B cell (primary cell): ENCODE results near the gene MICAL3. TPM values are rescaled to one million over a fixed set of nuclear protein-coding genes. Genes with fewer than 3 reads are reported as not detected.

Experiments used
- ATAC-seq: fragments of 200-7000 bp; cut with Tn5 transposase; one replicate; pipeline ENCODE4 v1.10.0; 2021; ENCODE audit warnings: low read depth, mild to moderate bottlenecking, moderate number of reproducible peaks, moderate library complexity
- CTCF ChIA-PET: fragments of 350-600 bp; sonication (Branson Sonifier 250); formaldehyde crosslinking; loops from one replicate; lab custom pipeline; 2021; ENCODE audit warnings: antibody characterized with exemption, inconsistent platforms; lab: Charles Lee
- POLR2A ChIA-PET: fragments of 350-600 bp; sonication (Branson Sonifier 250); formaldehyde crosslinking; loops from one replicate; lab custom pipeline; 2021; ENCODE audit warnings: antibody characterized with exemption; lab: Charles Lee
- DNase-seq: peaks from one replicate; pipeline ENCODE4 v3.0.0; 2013
- H2AFZ ChIP-seq: 2 replicates; pipeline ENCODE4 v1.6.1; 2012; ENCODE audit warnings: mild to moderate bottlenecking, low read depth, low read length; ENCODE audit not compliant: insufficient read depth, poor library complexity, severe bottlenecking
- H3K27ac ChIP-seq, 2 donors: 1 replicate in 1 of 2; 2 replicates in 1 of 2; pipeline ENCODE4 v1.5.1; 2012 to 2013; ENCODE audit warnings: low read length in 2 of 2, mild to moderate bottlenecking in 2 of 2, moderate library complexity in 1 of 2
- H3K27me3 ChIP-seq, 4 experiments: fragments of 200-600 bp in 1 of 4; sonication (generic) in 1 of 4; replicated peaks in 1 of 4; 1 replicate in 2 of 4; 2 replicates in 2 of 4; pipeline versions ENCODE4 v1.6.1 to v1.7.0; 2013 to 2016; ENCODE audit warnings: low read length in 3 of 4, mild to moderate bottlenecking in 2 of 4, mixed read lengths in 1 of 4, moderate library complexity in 1 of 4; ENCODE audit not compliant: insufficient read depth in 4 of 4, control insufficient read depth in 3 of 4; ENCODE audit errors: control extremely low read depth in 1 of 4
- H3K36me3 ChIP-seq, 2 experiments: replicated peaks in 1 of 2; 1 replicate in 1 of 2; 2 replicates in 1 of 2; pipeline versions ENCODE4 v1.6.1 to v1.7.1; 2013; ENCODE audit warnings: low read length in 1 of 2; ENCODE audit not compliant: insufficient read depth in 2 of 2, control insufficient read depth in 1 of 2; ENCODE audit errors: control extremely low read depth in 1 of 2, extremely low read depth in 1 of 2
- H3K4me1 ChIP-seq, 2 donors: fragments of 200-600 bp in 1 of 2; sonication (generic) in 1 of 2; 1 replicate in 1 of 2; 2 replicates in 1 of 2; pipeline versions ENCODE4 v1.5.1 to v1.6.1; 2013 to 2017; ENCODE audit warnings: low read length in 2 of 2; ENCODE audit not compliant: control insufficient read depth in 2 of 2, insufficient read depth in 2 of 2
- H3K4me2 ChIP-seq: replicated peaks from 2 replicates; pipeline ENCODE3; 2012; ENCODE audit warnings: mild to moderate bottlenecking, low read depth, low read length; ENCODE audit not compliant: poor library complexity, severe bottlenecking
- H3K4me3 ChIP-seq, 5 experiments: fragments of 200-600 bp in 1 of 5; sonication (generic) in 1 of 5; 1 replicate in 3 of 5; 2 replicates in 2 of 5; pipeline versions ENCODE4 v1.5.1 to v1.7.0; 2011 to 2016; ENCODE audit warnings: low read length in 4 of 5, mild to moderate bottlenecking in 4 of 5, low read depth in 2 of 5, control low read depth in 1 of 5, moderate library complexity in 1 of 5; ENCODE audit not compliant: insufficient read depth in 1 of 5; ENCODE audit errors: control extremely low read depth in 1 of 5, extremely low read depth in 1 of 5
- H3K79me2 ChIP-seq: fragments of 200-600 bp; sonication (generic); one replicate; pipeline ENCODE4 v1.6.0; 2016; ENCODE audit warnings: low read length; ENCODE audit not compliant: control insufficient read depth, insufficient read depth
- H3K9ac ChIP-seq: fragments of 200-600 bp; sonication (generic); 2 replicates; pipeline ENCODE4 v1.6.1; 2017; ENCODE audit warnings: mild to moderate bottlenecking, low read length, moderate library complexity
- H3K9me3 ChIP-seq, 3 donors: one replicate each; pipeline versions ENCODE4 v1.6.1 to v1.7.1; 2013; ENCODE audit warnings: low read length in 2 of 3; ENCODE audit not compliant: control insufficient read depth in 2 of 3, insufficient read depth in 1 of 3; ENCODE audit errors: control extremely low read depth in 1 of 3
- H4K20me1 ChIP-seq: 2 replicates; pipeline ENCODE4 v1.6.0; 2012; ENCODE audit warnings: mild to moderate bottlenecking, low read length; ENCODE audit not compliant: insufficient read depth, control insufficient read depth, poor library complexity, severe bottlenecking
- H3K27ac Mint-ChIP-seq: one replicate; pipeline ENCODE4 v1.8.0; 2021; ENCODE audit warnings: mixed read lengths
- H3K27me3 Mint-ChIP-seq: one replicate; pipeline ENCODE4 v1.8.0; 2021; ENCODE audit warnings: mixed read lengths
- H3K4me1 Mint-ChIP-seq: one replicate; pipeline ENCODE4 v1.8.0; 2021; ENCODE audit warnings: mixed read lengths
- H3K4me3 Mint-ChIP-seq: one replicate; pipeline ENCODE4 v1.8.0; 2021; ENCODE audit warnings: mixed read lengths
- H3K9me3 Mint-ChIP-seq: one replicate; pipeline ENCODE4 v1.8.0; 2022; ENCODE audit warnings: mixed read lengths; ENCODE audit not compliant: insufficient read depth
- EZH2 ChIP-seq: IDR thresholded peaks from 2 replicates; pipeline ENCODE4 v1.6.1; 2012; ENCODE audit warnings: borderline replicate concordance, low read depth, mild to moderate bottlenecking, moderate library complexity, low read length; ENCODE audit not compliant: insufficient read depth, poor library complexity, severe bottlenecking
- WGBS: methylation state at CpG from one replicate; pipeline ENCODE4 v1.1.5; 2013; ENCODE audit warnings: missing lambda C conversion rate; ENCODE audit not compliant: insufficient coverage; 5-methylcytosine and 5-hydroxymethylcytosine counted together
- intact Hi-C: fragments of 100-400 bp; cut with micrococcal nuclease; formaldehyde crosslinking; loops from one replicate; pipeline ENCODE4 v1.10.0; 2022
- polyA plus RNA-seq: library from polyadenylated mRNA; depleted of rRNA; stranded (reverse); fragments of >200 nt; gene quantifications from 2 replicates; pipeline ENCODE4 v1.2.3, GENCODE V29; 2012
- total RNA-seq, 2 donors: library from RNA; stranded (reverse); fragments of 120-200 nt in 1 of 2; gene quantifications; 1 replicate in 1 of 2; 2 replicates in 1 of 2; pipeline versions ENCODE4 v1.2.3 to v1.2.4, GENCODE V29; 2013 to 2022
- TF ChIP-seq, protein P1 (sequence below): fragments of 200-600 bp; IDR thresholded peaks from one replicate; pipeline ENCODE4 v1.8.0; 2022; ENCODE audit warnings: antibody characterized with exemption, mild to moderate bottlenecking

Gene MICAL3
- total and polyA plus RNA-seq, 2 donors (not counting 1 experiment from before 2014, with no cell fraction given): 50.5 to 253 TPM

DNA sequence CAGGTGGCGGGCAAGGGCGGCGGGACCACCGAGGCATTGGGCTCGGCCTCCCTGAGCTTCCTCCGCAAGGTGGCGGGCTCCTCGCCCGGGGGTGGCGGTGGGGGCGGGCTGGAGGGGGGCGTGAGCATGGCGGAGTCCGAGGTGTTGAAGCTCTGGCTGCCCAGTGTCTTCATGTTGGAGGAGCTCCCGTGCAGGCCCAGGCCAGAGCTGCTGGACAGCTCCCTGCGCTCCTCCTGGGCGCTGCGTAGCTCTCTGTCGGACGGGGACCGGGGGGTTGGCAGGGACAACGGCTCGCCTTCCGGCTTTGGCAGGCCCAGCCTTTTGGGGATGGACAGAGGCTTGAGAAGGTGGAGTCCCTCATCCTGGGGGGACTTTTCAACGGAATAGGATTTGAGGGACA is 206.2 kb downstream of the MICAL3 start:
- intact Hi-C loops: no loop called here
- ATAC-seq (no peak), DNase-seq (no peak)
- Histone ChIP-seq H4K20me1 (peaks cover 12% of the 10 kb centered on the region), H3K36me3 (peaks cover 3 to 77% of the 10 kb centered on the region in 2 experiments), H2AFZ (no peak overlapping the region), H3K79me2 (peaks cover 31% of the 10 kb centered on the region), H3K4me3 (no peak overlapping the region), H3K9ac (no peak overlapping the region), H3K4me2 (no peak overlapping the region), H3K9me3 (no peaks in the 10 kb centered on the region), H3K27ac (no peak overlapping the region), H3K4me1 (no peaks in the 10 kb centered on the region), H3K27me3 (no peaks in the 10 kb centered on the region)
- Mint-ChIP-seq H3K4me1 (no peaks in the 10 kb centered on the region), H3K4me3 (no peak overlapping the region), H3K9me3 (no peaks in the 10 kb centered on the region), H3K27me3 (no peaks in the 10 kb centered on the region), H3K27ac (no peak overlapping the region)
- WGBS: 98% methylated on average over 25 of the region's 25 CpGs
- TF ChIP-seq EZH2: no peak
- TF ChIP-seq, protein P1, sequence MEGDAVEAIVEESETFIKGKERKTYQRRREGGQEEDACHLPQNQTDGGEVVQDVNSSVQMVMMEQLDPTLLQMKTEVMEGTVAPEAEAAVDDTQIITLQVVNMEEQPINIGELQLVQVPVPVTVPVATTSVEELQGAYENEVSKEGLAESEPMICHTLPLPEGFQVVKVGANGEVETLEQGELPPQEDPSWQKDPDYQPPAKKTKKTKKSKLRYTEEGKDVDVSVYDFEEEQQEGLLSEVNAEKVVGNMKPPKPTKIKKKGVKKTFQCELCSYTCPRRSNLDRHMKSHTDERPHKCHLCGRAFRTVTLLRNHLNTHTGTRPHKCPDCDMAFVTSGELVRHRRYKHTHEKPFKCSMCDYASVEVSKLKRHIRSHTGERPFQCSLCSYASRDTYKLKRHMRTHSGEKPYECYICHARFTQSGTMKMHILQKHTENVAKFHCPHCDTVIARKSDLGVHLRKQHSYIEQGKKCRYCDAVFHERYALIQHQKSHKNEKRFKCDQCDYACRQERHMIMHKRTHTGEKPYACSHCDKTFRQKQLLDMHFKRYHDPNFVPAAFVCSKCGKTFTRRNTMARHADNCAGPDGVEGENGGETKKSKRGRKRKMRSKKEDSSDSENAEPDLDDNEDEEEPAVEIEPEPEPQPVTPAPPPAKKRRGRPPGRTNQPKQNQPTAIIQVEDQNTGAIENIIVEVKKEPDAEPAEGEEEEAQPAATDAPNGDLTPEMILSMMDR: no peak
- CTCF ChIA-PET: interaction anchor here (1.0 kb wide), 1 partner anchor 17 kb away, joined by 3 read pairs; no protein-coding TSS in a partner anchor
- POLR2A ChIA-PET: no interaction called here

DNA sequence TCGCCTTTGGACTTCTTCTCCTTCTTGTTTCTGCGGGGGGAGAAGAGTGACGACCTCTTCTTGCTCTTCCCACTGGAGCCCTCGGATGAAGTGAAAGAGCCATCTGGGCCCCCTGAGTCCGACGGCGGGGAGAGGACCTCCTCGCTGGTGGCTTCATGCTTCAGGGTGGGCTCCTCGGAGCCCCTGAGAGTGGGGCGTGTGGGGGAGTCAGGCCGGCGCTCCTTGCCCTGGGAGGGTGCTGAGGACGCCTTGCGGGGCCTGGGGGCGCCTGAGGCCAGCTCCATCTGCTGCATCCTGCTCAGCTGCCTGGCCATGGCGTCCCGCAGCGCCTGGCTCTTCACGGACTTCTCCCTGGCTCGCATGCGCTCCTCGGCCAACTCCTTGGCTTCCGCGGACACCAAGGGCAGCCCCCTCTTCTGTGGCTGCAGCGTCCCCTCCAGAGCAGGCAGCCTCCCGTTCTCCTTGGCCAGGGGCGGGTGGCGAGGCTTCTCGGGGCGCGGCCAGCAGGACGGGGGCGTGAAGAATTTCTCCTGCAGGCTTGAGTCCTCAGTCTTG is 206.8 kb downstream of the MICAL3 start:
- Histone ChIP-seq H3K79me2 (peaks cover 27% of the 10 kb centered on the region), H3K36me3 (peaks cover 3 to 77% of the 10 kb centered on the region in 2 experiments), H3K4me2 (no peak overlapping the region), H3K4me3 (no peak overlapping the region), H4K20me1 (peaks cover 6% of the 10 kb centered on the region), H3K4me1 (no peaks in the 10 kb centered on the region), H2AFZ (no peak overlapping the region), H3K27me3 (no peaks in the 10 kb centered on the region), H3K27ac (no peak overlapping the region), H3K9me3 (no peaks in the 10 kb centered on the region), H3K9ac (no peak overlapping the region)
- TF ChIP-seq EZH2: no peak
- TF ChIP-seq, protein P1: no peak
- DNase-seq (no peak), ATAC-seq (no peak)
- H3K4me3 Mint-ChIP-seq: no peak overlapping the region
- no peaks in the 10 kb centered on the region for H3K27me3 Mint-ChIP-seq
- no peaks in the 10 kb centered on the region for H3K4me1 Mint-ChIP-seq
- H3K9me3 Mint-ChIP-seq: no peaks in the 10 kb centered on the region
- CTCF ChIA-PET: no interaction called here
- WGBS: 97% methylated on average over 33 of the region's 33 CpGs
- intact Hi-C loops: no loop called here
- POLR2A ChIA-PET: no interaction called here
- H3K27ac Mint-ChIP-seq: no peak overlapping the region
